ENCODE results near the gene CDH23. TPM values are rescaled to one million over a fixed set of nuclear protein-coding genes. Genes with fewer than 3 reads are reported as not detected.

The CDH23 gene
- total and polyA plus RNA-seq, 2 of the 8 experiments (the other 6 are each of a cell fraction or from before 2014, with no cell fraction given) = 1.9 to 4.9 TPM

DNA sequence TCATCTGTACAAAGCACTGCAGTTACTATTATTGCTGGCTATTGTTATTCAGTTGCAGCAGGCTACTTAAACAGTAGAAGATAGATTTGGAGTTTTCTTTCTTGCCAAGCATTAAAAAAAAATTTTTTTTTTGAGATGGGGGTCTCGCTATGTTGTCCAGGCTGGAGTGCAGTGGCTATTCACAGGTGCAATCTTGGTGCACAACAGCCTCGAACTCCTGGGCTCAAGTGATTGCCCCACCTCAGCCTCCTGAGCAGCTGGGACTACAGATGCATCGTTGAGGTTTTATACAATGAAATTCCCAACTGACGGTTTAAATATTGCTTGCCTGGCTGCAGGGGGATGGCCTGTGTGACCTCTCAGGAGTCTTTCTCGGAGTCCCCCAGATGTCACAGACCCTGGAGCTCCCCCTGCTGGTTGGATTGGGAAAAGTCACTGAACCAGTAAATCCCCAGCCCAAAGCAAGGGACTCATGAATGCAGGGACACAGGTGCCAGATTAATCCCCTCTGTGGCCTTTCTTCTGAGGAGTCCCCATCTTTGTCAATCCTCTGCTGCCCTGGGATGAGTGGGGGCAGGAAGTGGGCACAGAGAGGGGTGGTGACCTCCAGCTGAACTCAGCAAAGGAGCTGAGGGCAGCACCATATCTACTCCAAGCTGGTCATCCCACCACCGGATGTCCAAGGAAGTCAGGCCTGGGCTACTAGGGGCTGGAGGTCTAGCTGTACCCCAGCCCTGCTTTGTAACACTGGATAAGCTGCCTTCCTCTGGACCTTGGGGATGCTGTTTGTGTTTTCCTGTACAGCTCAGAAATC is 173.3 kb downstream of the CDH23 start (continued):
- TF ChIP-seq TAF1 (IDR thresholded peaks at IDR 0.05; ENCODE audit: low read depth, low read length) = no peak
- TF ChIP-seq, protein P1, sequence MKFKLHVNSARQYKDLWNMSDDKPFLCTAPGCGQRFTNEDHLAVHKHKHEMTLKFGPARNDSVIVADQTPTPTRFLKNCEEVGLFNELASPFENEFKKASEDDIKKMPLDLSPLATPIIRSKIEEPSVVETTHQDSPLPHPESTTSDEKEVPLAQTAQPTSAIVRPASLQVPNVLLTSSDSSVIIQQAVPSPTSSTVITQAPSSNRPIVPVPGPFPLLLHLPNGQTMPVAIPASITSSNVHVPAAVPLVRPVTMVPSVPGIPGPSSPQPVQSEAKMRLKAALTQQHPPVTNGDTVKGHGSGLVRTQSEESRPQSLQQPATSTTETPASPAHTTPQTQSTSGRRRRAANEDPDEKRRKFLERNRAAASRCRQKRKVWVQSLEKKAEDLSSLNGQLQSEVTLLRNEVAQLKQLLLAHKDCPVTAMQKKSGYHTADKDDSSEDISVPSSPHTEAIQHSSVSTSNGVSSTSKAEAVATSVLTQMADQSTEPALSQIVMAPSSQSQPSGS (IDR thresholded peaks at IDR 0.05; ENCODE audit: low read length) = no peak
- no peak for TF ChIP-seq FOSL1 (IDR thresholded peaks at IDR 0.05; ENCODE audit: insufficient read depth, low read depth, low read length)
- TF ChIP-seq EP300 (IDR thresholded peaks at IDR 0.05; ENCODE audit: borderline replicate concordance in 1 of 2, low read depth in 2 of 2, low read length in 2 of 2) = no peak
- TF ChIP-seq TBP (IDR thresholded peaks at IDR 0.05; ENCODE audit: low read depth, low read length) = no peak
